ENCODE results near the gene C17orf67. TPM values are rescaled to one million over a fixed set of nuclear protein-coding genes. Genes with fewer than 3 reads are reported as not detected.

C17orf67 gene
- total RNA-seq, 2 experiments from 2014 or later: 1.5 TPM

- no peak for DNase-seq
- no peaks in the 10 kb centered on the region for H3K9me3 Mint-ChIP-seq
- H3K4me1 Mint-ChIP-seq: peaks cover 7% of the 10 kb centered on the region
- H3K36me3 Mint-ChIP-seq: no peaks in the 10 kb centered on the region
- no peak overlapping the region for H3K4me3 Mint-ChIP-seq
- H3K27ac Mint-ChIP-seq: no peak overlapping the region
- no peaks in the 10 kb centered on the region for H3K27me3 Mint-ChIP-seq
Measured at GRCh38 chr17:56755310-56755709, 78.4 kb downstream of the C17orf67 start.

DNA sequence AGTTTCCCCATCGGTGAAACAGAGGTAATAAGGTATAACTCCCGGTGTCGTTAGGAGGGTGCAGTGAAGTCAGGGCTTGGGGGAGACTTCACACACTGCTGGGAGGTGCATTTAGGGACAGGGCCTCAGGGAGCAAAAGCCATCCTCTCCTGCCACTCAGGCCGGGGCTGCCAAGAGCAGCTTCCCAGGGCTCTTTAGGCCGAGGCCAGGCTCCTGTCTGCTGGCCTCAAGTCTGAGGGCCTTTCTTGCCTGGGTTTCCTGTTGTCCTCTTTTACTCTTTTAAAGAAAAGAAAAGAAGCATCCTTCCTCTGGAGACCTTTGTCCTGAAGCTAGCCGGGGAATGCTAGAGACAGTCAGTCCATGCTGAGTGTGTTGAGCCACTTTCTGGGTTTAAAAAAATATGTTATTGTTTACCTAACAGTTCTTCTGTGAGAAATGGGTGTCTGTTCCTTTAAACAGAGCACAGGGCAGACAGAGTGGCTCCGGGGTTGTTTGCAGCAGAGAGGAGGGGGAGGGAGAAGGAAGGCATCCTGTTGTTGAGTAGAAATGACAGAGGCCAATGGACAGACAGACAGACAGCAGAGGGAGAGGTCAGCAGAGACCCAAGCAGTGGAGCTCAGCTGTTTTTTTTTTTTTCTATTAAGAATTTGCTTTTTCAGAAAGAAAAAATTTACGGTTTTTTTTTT, 79.1 kb downstream of the C17orf67 start:
- H3K4me1 Mint-ChIP-seq: peaks cover 10% of the 10 kb centered on the region
- H3K4me3 Mint-ChIP-seq: no peak overlapping the region
- no peaks in the 10 kb centered on the region for H3K9me3 Mint-ChIP-seq
- H3K27me3 Mint-ChIP-seq: no peaks in the 10 kb centered on the region
- H3K27ac Mint-ChIP-seq: no peak overlapping the region
- no peaks in the 10 kb centered on the region for H3K36me3 Mint-ChIP-seq
- no peak for DNase-seq

- Mint-ChIP-seq H3K4me1 (peaks cover 10% of the 10 kb centered on the region), H3K36me3 (no peaks in the 10 kb centered on the region), H3K9me3 (no peaks in the 10 kb centered on the region), H3K27me3 (no peaks in the 10 kb centered on the region), H3K4me3 (no peak overlapping the region), H3K27ac (no peak overlapping the region)
- DNase-seq: no peak
Measured at GRCh38 chr17:56752263-56752836, 81.4 kb downstream of the C17orf67 start.

- no peak overlapping the region for H3K27ac Mint-ChIP-seq
- no peaks in the 10 kb centered on the region for H3K9me3 Mint-ChIP-seq
- no peaks in the 10 kb centered on the region for H3K36me3 Mint-ChIP-seq
- no peak overlapping the region for H3K4me3 Mint-ChIP-seq
- peaks cover 10% of the 10 kb centered on the region for H3K4me1 Mint-ChIP-seq
- H3K27me3 Mint-ChIP-seq: no peaks in the 10 kb centered on the region
- no peak for DNase-seq
Measured at GRCh38 chr17:56751145-56751738, 82.5 kb downstream of the C17orf67 start.

GRCh38 chr17:56744721-56745120, 89.0 kb downstream of the C17orf67 start:
- Mint-ChIP-seq H3K9me3 (no peaks in the 10 kb centered on the region), H3K27ac (no peak overlapping the region), H3K36me3 (no peaks in the 10 kb centered on the region), H3K4me1 (no peaks in the 10 kb centered on the region), H3K27me3 (no peaks in the 10 kb centered on the region), H3K4me3 (no peak overlapping the region)
- no peak for DNase-seq

GRCh38 chr17:56742601-56743000, 91.1 kb downstream of the C17orf67 start:
- Mint-ChIP-seq H3K27me3 (no peaks in the 10 kb centered on the region), H3K9me3 (no peaks in the 10 kb centered on the region), H3K36me3 (no peaks in the 10 kb centered on the region), H3K4me1 (no peaks in the 10 kb centered on the region), H3K4me3 (no peak overlapping the region), H3K27ac (no peak overlapping the region)
- no peak for DNase-seq

Other genes with a start within 250 kb of the C17orf67 start
- 1 to 10 TPM; 4.5 TPM for gene NOG, start 240.2 kb downstream of the C17orf67 start, total RNA-seq
- gene DGKE, start 231 bp upstream of the C17orf67 start, total RNA-seq: 10 to 100 TPM; 25.8 to 27.1 TPM
- gene TRIM25, start 80.1 kb upstream of the C17orf67 start, total RNA-seq: 100 to 1,000 TPM; 109 to 115 TPM
- gene COIL, start 127.1 kb upstream of the C17orf67 start, total RNA-seq: 10 to 100 TPM; 21.6 to 22.4 TPM
- gene SCPEP1, start 144.2 kb upstream of the C17orf67 start, total RNA-seq: 10 to 100 TPM; 16.0 to 16.2 TPM

Measured in activated naive CD8-positive, alpha-beta T cell treated with anti-CD3 and anti-CD28 coated beads for 36 hours (primary cell).